ENCODE results near the gene PRICKLE1. TPM values are rescaled to one million over a fixed set of nuclear protein-coding genes. Genes with fewer than 3 reads are reported as not detected.

The PRICKLE1 gene
- polyA plus RNA-seq, 1 donor from 2014 or later, result 20.6 TPM

DNA sequence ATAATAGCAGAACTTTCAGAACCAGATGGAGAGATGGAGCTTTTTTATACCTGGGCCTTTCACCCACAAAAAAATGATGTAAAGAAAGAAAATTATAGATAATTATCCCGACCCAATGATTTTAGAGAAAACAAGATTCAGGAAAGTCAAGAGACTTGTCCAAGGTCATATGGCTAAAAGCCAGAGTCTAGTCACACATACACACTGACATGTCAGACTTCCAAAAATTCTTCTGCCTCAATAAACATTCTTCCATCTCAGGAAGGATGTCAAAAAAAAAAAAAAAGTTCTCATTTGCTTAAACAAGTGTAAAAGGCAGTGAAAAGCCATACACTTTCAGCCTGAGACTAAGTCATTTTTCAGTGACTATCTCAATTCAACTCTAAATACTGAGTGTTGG, 116.0 kb downstream of the PRICKLE1 start:
- H3K79me2 ChIP-seq (replicated peaks; ENCODE audit: insufficient read depth, low read length), result peaks cover 4% of the 10 kb centered on the region
- H3F3A ChIP-seq (ENCODE audit: insufficient read depth, low read length, poor library complexity, severe bottlenecking), result no peaks in the 10 kb centered on the region
- H3K9ac ChIP-seq (ENCODE audit: low read length), result no peak overlapping the region
- H3K27me3 ChIP-seq (ENCODE audit: insufficient read depth, low read depth, low read length), result no peaks in the 10 kb centered on the region
- H3K36me3 ChIP-seq (ENCODE audit: insufficient read depth, low read length), result no peaks in the 10 kb centered on the region
- no peak overlapping the region for H3K4me2 ChIP-seq (ENCODE audit: low read length)
- no peaks in the 10 kb centered on the region for H3K9me2 ChIP-seq (ENCODE audit: insufficient read depth, low read length)
- H3K9me3 ChIP-seq (ENCODE audit: low read length), result no peaks in the 10 kb centered on the region
- no peaks in the 10 kb centered on the region for H4K20me1 ChIP-seq (ENCODE audit: insufficient read depth)
- no peak overlapping the region for H3K27ac ChIP-seq (ENCODE audit: low read length)
- TF ChIP-seq MXI1 (conservative IDR thresholded peaks at IDR 0.05; ENCODE audit: poor library complexity, severe bottlenecking) (no peak), EP300 (conservative IDR thresholded peaks at IDR 0.05; ENCODE audit: poor library complexity, severe bottlenecking) (no peak), RAD21 (conservative IDR thresholded peaks at IDR 0.05) (no peak), TAF1 (IDR thresholded peaks at IDR 0.05; ENCODE audit: low read depth) (no peak), POLR2AphosphoS5 (IDR thresholded peaks at IDR 0.05) (no peak), SMC3 (conservative IDR thresholded peaks at IDR 0.05; ENCODE audit: poor library complexity) (no peak), CTCF (IDR thresholded peaks at IDR 0.05; ENCODE audit: poor library complexity, severe bottlenecking) (no peak)
- TF ChIP-seq, protein P1, sequence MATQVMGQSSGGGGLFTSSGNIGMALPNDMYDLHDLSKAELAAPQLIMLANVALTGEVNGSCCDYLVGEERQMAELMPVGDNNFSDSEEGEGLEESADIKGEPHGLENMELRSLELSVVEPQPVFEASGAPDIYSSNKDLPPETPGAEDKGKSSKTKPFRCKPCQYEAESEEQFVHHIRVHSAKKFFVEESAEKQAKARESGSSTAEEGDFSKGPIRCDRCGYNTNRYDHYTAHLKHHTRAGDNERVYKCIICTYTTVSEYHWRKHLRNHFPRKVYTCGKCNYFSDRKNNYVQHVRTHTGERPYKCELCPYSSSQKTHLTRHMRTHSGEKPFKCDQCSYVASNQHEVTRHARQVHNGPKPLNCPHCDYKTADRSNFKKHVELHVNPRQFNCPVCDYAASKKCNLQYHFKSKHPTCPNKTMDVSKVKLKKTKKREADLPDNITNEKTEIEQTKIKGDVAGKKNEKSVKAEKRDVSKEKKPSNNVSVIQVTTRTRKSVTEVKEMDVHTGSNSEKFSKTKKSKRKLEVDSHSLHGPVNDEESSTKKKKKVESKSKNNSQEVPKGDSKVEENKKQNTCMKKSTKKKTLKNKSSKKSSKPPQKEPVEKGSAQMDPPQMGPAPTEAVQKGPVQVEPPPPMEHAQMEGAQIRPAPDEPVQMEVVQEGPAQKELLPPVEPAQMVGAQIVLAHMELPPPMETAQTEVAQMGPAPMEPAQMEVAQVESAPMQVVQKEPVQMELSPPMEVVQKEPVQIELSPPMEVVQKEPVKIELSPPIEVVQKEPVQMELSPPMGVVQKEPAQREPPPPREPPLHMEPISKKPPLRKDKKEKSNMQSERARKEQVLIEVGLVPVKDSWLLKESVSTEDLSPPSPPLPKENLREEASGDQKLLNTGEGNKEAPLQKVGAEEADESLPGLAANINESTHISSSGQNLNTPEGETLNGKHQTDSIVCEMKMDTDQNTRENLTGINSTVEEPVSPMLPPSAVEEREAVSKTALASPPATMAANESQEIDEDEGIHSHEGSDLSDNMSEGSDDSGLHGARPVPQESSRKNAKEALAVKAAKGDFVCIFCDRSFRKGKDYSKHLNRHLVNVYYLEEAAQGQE (IDR thresholded peaks at IDR 0.05; ENCODE audit: borderline replicate concordance), result no peak
- no peak overlapping the region for H3K4me3 ChIP-seq (ENCODE audit: low read length)
- H2AFZ ChIP-seq (ENCODE audit: low read depth, low read length), result no peak overlapping the region

DNA sequence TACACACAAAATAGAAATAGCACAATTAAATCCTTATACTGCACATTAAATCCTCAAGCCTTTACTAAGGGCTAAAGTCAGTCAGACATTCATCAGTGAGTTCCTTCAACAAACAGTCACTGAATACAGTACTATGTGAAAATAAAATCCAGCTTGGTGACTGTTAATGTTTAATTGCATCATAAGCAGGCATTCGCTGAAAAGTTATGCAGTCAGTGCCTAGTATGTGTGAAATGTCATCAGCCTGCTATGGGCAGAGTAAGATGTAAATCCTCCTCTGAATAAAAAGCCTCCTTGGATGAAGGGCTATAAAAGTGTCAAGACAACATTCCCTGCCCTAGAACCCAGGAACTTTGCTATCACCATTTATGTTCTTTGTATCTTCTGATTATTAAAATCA, 116.4 kb downstream of the PRICKLE1 start:
- no peak for TF ChIP-seq TAF1 (IDR thresholded peaks at IDR 0.05; ENCODE audit: low read depth)
- peaks cover 4% of the 10 kb centered on the region for H3K79me2 ChIP-seq (replicated peaks; ENCODE audit: insufficient read depth, low read length)
- no peaks in the 10 kb centered on the region for H3K9me3 ChIP-seq (ENCODE audit: low read length)
- H4K20me1 ChIP-seq (ENCODE audit: insufficient read depth), result no peaks in the 10 kb centered on the region
- H3K9me2 ChIP-seq (ENCODE audit: insufficient read depth, low read length), result no peaks in the 10 kb centered on the region
- no peaks in the 10 kb centered on the region for H3K36me3 ChIP-seq (ENCODE audit: insufficient read depth, low read length)
- no peak overlapping the region for H3K9ac ChIP-seq (ENCODE audit: low read length)
- H3K4me3 ChIP-seq (ENCODE audit: low read length), result no peak overlapping the region
- no peaks in the 10 kb centered on the region for H3F3A ChIP-seq (ENCODE audit: insufficient read depth, low read length, poor library complexity, severe bottlenecking)
- no peak overlapping the region for H3K4me2 ChIP-seq (ENCODE audit: low read length)
- no peaks in the 10 kb centered on the region for H3K27me3 ChIP-seq (ENCODE audit: insufficient read depth, low read depth, low read length)
- H2AFZ ChIP-seq (ENCODE audit: low read depth, low read length), result no peak overlapping the region
- no peak overlapping the region for H3K27ac ChIP-seq (ENCODE audit: low read length)

DNA sequence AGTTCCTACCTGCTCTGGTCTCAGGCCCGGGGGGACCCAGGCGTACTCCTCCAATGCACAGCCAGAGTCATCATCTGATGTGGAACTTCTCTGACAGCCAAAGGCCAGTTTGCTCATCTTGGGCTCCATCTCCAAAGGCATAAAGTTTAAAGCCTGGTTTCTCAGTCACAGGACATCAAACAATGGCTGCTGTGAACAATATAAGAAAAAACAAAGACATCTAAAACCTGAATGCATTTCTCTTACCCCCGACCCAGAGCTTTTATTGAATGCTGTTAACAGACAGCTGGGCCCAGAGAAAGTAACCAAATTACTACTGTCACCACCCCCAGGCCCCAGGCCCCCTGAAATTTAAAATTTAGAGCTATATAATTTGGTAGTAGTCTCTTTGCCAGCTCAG, 117.2 kb downstream of the PRICKLE1 start:
- H3K4me2 ChIP-seq (ENCODE audit: low read length), result no peak overlapping the region
- H3F3A ChIP-seq (ENCODE audit: insufficient read depth, low read length, poor library complexity, severe bottlenecking), result no peaks in the 10 kb centered on the region
- H3K27me3 ChIP-seq (ENCODE audit: insufficient read depth, low read depth, low read length), result no peaks in the 10 kb centered on the region
- H3K9ac ChIP-seq (ENCODE audit: low read length), result no peak overlapping the region
- no peak for TF ChIP-seq TAF1 (IDR thresholded peaks at IDR 0.05; ENCODE audit: low read depth)
- TF ChIP-seq RAD21 (conservative IDR thresholded peaks at IDR 0.05), result no peak
- TF ChIP-seq POLR2AphosphoS5 (IDR thresholded peaks at IDR 0.05), result no peak
- TF ChIP-seq EP300 (conservative IDR thresholded peaks at IDR 0.05; ENCODE audit: poor library complexity, severe bottlenecking), result no peak
- TF ChIP-seq EZH2 (IDR thresholded peaks at IDR 0.05; ENCODE audit: borderline replicate concordance, insufficient read depth, low read length, poor library complexity, severe bottlenecking), result no peak
- TF ChIP-seq, protein P1 (IDR thresholded peaks at IDR 0.05; ENCODE audit: borderline replicate concordance), result no peak
- no peak for TF ChIP-seq SMC3 (conservative IDR thresholded peaks at IDR 0.05; ENCODE audit: poor library complexity)
- TF ChIP-seq CTCF (IDR thresholded peaks at IDR 0.05; ENCODE audit: poor library complexity, severe bottlenecking), result no peak
- H3K36me3 ChIP-seq (ENCODE audit: insufficient read depth, low read length), result no peaks in the 10 kb centered on the region
- H3K9me3 ChIP-seq (ENCODE audit: low read length), result no peaks in the 10 kb centered on the region
- H3K9me2 ChIP-seq (ENCODE audit: insufficient read depth, low read length), result no peaks in the 10 kb centered on the region
- H3K79me2 ChIP-seq (replicated peaks; ENCODE audit: insufficient read depth, low read length), result peaks cover 4% of the 10 kb centered on the region
- H3K27ac ChIP-seq (ENCODE audit: low read length), result no peak overlapping the region
- no peak overlapping the region for H2AFZ ChIP-seq (ENCODE audit: low read depth, low read length)
- H3K4me3 ChIP-seq (ENCODE audit: low read length), result no peak overlapping the region
- H4K20me1 ChIP-seq (ENCODE audit: insufficient read depth), result no peaks in the 10 kb centered on the region
